ENCODE measurements around the gene DRGX. TPM values are rescaled to one million over a fixed set of nuclear protein-coding genes. Genes with fewer than 3 reads are reported as not detected.

DRGX gene
- total RNA-seq, 2 donors from 2014 or later = not detected

DNA sequence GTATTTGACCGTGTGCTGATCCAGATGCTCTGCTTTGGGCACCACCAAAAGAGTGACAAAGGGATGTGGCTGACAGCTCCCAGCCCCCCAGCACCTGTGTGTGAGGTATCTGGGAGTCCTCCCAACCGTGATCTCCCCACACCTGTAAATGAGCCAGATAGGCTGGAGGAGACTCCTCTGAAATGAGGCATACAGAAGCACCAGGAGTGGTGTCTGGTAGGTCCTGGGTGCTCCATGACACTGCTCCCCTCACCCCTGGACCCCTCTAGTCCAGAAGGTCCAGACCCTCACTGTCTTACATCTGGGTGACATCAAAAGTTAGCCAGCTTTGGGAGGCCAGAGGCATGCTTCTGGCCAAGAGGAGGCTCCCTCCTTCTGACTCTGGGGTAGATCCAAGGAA, 20.0 kb upstream of the DRGX start:
- Mint-ChIP-seq H3K4me3 (no peak overlapping the region), H3K27ac (no peak overlapping the region), H3K27me3 (peaks cover 17% of the 10 kb centered on the region), H3K36me3 (ENCODE audit: low read depth) (no peaks in the 10 kb centered on the region), H3K4me1 (no peaks in the 10 kb centered on the region), H3K9me3 (no peaks in the 10 kb centered on the region)
- ATAC-seq (replicated peaks) = no peak

DNA sequence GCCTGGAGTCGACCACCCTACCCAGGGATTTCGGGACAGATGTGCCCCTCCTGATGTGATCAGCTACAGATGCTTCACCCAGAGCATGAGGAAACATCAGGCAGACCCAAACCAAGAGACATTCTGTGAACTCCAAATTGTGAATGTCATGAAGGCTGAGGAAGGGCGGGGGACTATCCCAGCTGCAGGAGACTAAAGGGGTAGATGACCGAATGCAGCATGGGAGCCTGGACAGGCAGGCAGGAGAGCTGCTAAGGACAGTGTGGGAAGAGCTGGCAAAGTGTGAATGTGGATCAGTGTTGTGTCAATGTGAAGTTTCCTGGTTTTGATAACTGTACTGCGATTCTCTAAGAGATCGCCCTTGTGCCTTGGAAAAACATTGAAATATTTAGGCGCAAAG, 19.2 kb upstream of the DRGX start:
- ATAC-seq (replicated peaks) = no peak
- H3K27me3 Mint-ChIP-seq = peaks cover 17% of the 10 kb centered on the region
- no peak overlapping the region for H3K4me3 Mint-ChIP-seq
- no peaks in the 10 kb centered on the region for H3K4me1 Mint-ChIP-seq
- no peaks in the 10 kb centered on the region for H3K36me3 Mint-ChIP-seq (ENCODE audit: low read depth)
- no peak overlapping the region for H3K27ac Mint-ChIP-seq
- H3K9me3 Mint-ChIP-seq = no peaks in the 10 kb centered on the region

DNA sequence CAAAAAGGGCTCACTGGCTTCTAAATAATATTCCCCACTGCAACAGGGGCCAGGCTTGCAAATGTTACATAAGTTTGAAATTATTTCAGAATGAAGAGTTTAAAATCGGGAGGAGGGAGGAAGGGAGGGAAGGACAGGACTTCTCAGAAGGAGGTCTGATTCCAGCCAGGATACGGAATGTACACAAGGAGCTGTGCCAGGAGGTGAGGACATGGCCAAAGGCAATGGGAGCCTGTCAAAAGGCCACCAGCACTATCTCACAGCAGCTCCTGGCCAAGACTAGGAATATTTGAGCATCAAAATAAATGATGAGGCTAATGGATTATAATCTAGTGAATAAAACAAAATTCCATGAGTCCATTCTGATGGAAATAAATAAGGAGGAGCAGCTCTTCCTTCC, 18.6 kb upstream of the DRGX start:
- H3K27ac Mint-ChIP-seq = no peak overlapping the region
- ATAC-seq (replicated peaks) = no peak
- H3K9me3 Mint-ChIP-seq = no peaks in the 10 kb centered on the region
- H3K36me3 Mint-ChIP-seq (ENCODE audit: low read depth) = no peaks in the 10 kb centered on the region
- peaks cover 20% of the 10 kb centered on the region for H3K27me3 Mint-ChIP-seq
- no peaks in the 10 kb centered on the region for H3K4me1 Mint-ChIP-seq
- H3K4me3 Mint-ChIP-seq = no peak overlapping the region

DNA sequence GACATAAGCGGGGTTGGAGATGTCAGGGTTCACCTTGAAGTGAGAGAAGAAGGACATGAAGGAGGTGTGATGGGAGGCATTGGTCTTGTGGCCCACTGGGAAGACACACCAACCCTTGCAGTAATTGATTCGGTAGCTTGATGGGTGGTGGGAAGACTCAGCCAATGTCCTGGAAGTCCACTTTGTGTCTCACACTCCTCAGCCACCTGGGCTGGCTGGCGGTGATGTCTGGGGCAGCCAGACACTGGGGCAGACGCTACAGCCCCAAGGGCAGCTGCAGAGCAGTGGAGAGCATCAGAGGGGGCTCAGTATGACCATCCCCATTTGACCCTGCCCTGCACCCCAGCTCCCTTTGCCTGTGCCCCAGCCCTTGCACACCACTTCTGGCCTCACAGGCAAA, 16.7 kb upstream of the DRGX start:
- Mint-ChIP-seq H3K27ac (no peak overlapping the region), H3K4me1 (peaks cover 3% of the 10 kb centered on the region), H3K27me3 (peaks cover 30% of the 10 kb centered on the region), H3K9me3 (no peaks in the 10 kb centered on the region), H3K36me3 (ENCODE audit: low read depth) (no peaks in the 10 kb centered on the region), H3K4me3 (no peak overlapping the region)
- ATAC-seq (replicated peaks) = no peak

DNA sequence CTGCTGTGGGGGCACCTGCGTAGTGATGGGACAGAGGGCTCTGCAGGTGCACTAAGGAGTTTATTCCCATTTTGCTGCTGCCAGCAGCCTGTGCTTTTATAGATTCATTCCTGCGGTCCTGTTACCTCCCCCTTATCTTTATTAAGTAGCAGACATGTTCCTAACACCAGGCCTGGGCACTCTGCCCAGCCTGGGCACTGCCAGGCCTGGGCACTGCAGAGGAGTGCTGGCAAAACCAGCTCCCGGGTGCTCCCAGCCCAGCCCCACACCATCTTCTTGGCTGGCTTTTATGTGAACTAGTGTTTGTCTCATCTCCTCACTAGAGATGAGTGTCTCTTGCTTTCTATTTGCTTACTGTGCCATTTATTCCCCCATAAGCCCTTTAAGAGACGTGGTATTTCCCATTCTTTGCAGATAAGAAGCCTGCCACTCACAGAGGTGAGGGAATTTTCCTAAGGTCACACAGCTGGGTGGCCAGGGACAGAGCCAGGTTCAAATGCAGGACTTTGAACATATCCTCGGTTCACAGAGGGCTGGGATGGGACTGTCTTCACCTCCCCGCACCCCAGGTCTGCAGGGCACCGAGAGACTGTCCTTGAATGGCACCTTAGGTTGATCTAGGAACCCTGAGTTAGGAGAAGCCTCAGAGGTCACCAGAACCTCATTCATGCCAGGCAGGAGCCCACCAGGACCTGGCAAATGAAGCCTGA, 14.6 kb upstream of the DRGX start:
- peaks cover 39% of the 10 kb centered on the region for H3K27me3 Mint-ChIP-seq
- H3K27ac Mint-ChIP-seq = no peak overlapping the region
- H3K4me1 Mint-ChIP-seq = peaks cover 4% of the 10 kb centered on the region
- no peak for ATAC-seq (replicated peaks)
- no peak overlapping the region for H3K4me3 Mint-ChIP-seq
- no peaks in the 10 kb centered on the region for H3K9me3 Mint-ChIP-seq
- H3K36me3 Mint-ChIP-seq (ENCODE audit: low read depth) = no peaks in the 10 kb centered on the region

DNA sequence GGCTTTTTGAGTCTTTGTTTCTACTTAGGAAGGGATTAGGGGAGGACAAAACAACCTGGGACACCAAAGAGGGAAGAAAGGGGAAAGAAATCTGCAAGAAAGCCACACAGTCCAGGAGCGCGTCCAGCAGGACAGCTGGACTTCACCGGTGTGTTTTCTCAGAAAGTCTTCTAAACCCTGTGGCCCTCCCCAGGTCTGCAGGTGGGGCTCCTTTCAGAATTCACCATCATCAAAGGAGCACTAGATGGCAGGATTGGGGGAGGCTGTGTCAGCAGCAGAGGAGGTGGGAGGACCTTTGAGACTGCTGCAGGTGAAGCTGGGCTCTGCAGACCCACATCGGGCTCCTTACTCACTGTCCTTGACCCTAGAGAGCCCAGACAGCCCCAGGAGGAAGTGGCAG, 13.9 kb upstream of the DRGX start:
- Mint-ChIP-seq H3K4me1 (peaks cover 4% of the 10 kb centered on the region), H3K27ac (no peak overlapping the region), H3K9me3 (no peaks in the 10 kb centered on the region), H3K27me3 (peaks cover 34% of the 10 kb centered on the region), H3K4me3 (no peak overlapping the region), H3K36me3 (ENCODE audit: low read depth) (no peaks in the 10 kb centered on the region)
- no peak for ATAC-seq (replicated peaks)

DNA sequence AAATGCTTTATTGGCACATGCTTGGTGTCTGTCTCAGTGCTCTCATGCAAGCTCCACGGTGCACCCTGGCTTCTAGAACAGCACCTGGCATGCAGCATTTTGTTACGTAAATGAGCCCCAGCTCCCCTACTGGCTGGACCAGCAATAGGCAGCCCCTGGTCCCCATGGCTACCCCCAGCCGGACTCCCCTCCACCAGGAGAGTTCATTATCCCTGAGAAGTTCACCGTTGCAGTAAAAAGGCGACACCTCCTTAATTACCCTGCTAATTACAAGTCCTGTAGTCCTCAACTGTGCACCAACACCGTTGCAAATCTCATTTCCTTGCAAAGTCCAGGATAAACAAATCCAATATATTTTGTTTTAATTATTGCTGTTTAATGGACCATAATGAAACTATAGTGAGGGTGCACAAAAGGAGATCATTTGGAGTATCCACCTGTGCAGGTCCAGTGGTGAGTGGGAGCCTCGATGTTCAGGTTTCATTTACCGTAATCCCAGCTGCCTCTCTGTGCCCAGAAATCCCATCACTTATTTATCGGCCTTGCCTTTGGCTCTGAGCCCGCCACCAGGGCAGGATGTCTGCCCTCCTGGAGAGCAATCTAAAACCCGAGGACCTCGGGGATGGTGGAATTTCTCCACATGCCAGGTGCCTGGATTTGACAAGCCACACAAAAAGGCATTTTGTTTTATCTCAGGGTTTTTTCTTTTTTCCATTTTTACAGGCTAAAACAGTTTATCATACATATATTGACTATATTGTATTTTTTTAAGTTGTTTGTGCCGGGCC, 12.8 kb upstream of the DRGX start:
- no peaks in the 10 kb centered on the region for H3K9me3 Mint-ChIP-seq
- no peaks in the 10 kb centered on the region for H3K36me3 Mint-ChIP-seq (ENCODE audit: low read depth)
- peaks cover 36% of the 10 kb centered on the region for H3K27me3 Mint-ChIP-seq
- H3K4me1 Mint-ChIP-seq = peaks cover 4% of the 10 kb centered on the region
- H3K27ac Mint-ChIP-seq = no peak overlapping the region
- H3K4me3 Mint-ChIP-seq = no peak overlapping the region
- ATAC-seq (replicated peaks) = no peak

DNA sequence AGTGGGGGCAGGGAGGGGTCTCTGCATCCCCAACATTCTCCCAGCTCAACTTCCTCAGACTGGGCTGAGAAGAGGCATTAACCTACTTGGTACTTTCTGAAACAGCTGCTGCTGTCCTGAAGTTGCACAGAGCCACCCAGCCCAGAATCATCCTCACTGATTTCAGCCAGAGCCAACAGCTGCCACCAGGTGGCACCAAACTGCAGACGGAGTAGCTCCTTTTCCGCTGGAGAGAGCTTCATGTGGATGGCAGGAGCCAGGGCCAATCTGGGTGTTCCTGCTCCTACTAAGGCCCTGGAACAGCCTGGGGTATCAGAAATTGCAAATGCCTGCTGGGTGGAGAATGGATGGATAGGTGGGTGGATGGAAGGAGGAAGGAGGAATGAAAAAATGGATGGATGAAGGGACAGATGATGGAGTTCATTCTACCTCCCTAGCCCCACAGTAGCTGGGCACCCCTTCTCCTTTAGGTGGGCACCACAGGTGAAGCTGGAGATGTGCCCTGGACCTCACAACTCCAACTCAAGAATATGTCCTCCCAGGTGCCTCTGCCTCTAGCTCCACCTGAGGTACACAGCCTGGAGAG, 11.8 kb upstream of the DRGX start:
- Mint-ChIP-seq H3K4me3 (no peak overlapping the region), H3K9me3 (no peaks in the 10 kb centered on the region), H3K27me3 (peaks cover 43% of the 10 kb centered on the region), H3K27ac (no peak overlapping the region), H3K36me3 (ENCODE audit: low read depth) (no peaks in the 10 kb centered on the region), H3K4me1 (peaks cover 4% of the 10 kb centered on the region)
- peak; percentile 74 for ATAC-seq (replicated peaks)

DNA sequence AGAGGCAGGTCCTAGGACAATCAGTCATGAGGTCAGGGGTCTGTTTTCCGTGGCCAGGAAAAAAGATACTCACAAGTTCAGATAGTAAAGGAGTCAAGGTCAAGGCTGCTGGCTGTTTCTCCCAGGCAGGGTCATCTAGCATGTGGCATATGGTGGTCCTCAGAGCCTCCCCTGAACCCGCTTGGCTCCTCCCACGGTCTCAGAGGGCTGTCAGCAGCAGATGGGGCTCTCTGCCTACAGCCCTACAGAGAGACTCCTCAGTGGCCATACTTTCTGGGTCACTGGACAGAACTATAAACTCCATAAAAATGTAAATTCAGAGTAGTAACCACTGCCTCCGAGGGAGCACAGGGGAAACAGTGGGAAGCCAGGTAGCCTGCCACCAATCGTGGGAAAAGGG, 11.3 kb upstream of the DRGX start:
- no peaks in the 10 kb centered on the region for H3K36me3 Mint-ChIP-seq (ENCODE audit: low read depth)
- peaks cover 46% of the 10 kb centered on the region for H3K27me3 Mint-ChIP-seq
- H3K4me1 Mint-ChIP-seq = peaks cover 4% of the 10 kb centered on the region
- H3K27ac Mint-ChIP-seq = no peak overlapping the region
- H3K4me3 Mint-ChIP-seq = no peak overlapping the region
- H3K9me3 Mint-ChIP-seq = no peaks in the 10 kb centered on the region
- no peak for ATAC-seq (replicated peaks)

DNA sequence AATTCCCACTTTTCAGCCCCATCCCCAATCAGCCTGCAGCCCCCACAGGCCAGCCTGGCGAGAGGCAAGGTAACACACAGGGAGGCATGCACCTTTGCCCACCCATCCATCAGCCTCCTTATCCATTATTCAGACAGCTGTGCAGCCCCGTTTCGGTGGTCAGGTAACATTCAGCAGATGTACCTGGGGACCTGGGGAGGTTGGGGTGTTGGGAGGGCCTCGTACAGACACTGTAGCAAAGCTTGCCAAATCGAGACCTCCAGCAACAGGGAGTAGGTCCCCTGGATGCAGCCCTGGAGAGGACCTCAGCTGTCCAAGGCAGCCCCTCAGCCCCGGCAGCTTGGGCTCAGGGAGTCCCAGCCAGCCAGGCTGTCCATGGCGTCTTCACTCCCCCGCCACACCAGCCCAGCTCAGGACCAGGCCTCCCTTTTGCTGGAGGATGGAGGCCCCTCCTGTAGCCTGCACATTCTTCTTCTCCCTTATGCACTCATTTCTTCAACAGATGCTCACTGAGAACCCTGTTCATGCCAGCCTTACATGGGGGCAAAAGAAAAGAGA, 8.5 kb upstream of the DRGX start:
- ATAC-seq (replicated peaks) = no peak
- peaks cover 56% of the 10 kb centered on the region for H3K27me3 Mint-ChIP-seq
- no peak overlapping the region for H3K27ac Mint-ChIP-seq
- H3K36me3 Mint-ChIP-seq (ENCODE audit: low read depth) = no peaks in the 10 kb centered on the region
- no peak overlapping the region for H3K4me3 Mint-ChIP-seq
- H3K9me3 Mint-ChIP-seq = no peaks in the 10 kb centered on the region
- peaks cover 4% of the 10 kb centered on the region for H3K4me1 Mint-ChIP-seq

DNA sequence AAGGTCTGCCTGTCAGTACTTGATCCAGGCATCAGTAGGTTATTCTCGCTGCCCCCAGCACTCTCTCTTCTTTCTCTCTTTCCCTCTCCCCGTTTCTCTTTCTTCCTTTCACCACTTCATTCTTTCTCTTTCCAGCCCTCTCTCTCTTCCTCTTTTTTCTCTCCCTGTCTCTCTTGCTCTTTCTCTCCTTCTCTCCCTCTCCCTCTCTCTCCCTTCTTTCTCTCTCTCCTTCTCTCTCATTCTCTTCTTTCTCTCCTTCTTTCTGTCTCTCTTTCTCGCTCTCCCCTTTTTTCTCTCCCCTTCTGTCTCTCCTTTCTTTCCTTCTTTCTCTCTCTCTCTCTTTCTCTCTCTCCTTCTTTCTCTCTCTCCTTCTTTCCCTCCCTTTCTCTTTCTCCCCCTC, 7.5 kb upstream of the DRGX start:
- Mint-ChIP-seq H3K9me3 (no peaks in the 10 kb centered on the region), H3K36me3 (ENCODE audit: low read depth) (no peaks in the 10 kb centered on the region), H3K27me3 (peaks cover 59% of the 10 kb centered on the region), H3K4me3 (no peak overlapping the region), H3K27ac (no peak overlapping the region), H3K4me1 (peaks cover 4% of the 10 kb centered on the region)
- ATAC-seq (replicated peaks) = no peak

DNA sequence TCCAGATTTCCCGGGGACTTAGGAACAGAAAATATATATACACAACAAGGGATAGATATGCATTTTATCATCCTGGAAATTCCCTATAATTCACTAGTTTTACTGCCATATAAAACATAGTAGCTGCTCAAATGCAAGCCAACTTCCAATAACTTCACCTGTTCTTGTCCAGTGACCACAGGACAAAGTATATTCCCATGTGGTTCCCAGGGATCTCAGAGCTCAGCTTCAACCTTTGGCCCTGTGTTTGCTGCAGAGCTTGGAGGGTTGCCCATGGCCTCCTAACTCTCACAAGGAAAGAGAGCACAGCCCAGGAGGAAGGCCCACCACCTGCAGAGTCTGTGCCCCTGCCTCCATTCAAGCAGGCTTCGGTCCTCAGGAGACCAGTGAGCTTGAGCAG, 4.5 kb upstream of the DRGX start:
- H3K4me1 Mint-ChIP-seq = no peaks in the 10 kb centered on the region
- peaks cover 61% of the 10 kb centered on the region for H3K27me3 Mint-ChIP-seq
- H3K36me3 Mint-ChIP-seq (ENCODE audit: low read depth) = no peaks in the 10 kb centered on the region
- H3K9me3 Mint-ChIP-seq = no peaks in the 10 kb centered on the region
- no peak for ATAC-seq (replicated peaks)
- H3K27ac Mint-ChIP-seq = no peak overlapping the region
- no peak overlapping the region for H3K4me3 Mint-ChIP-seq

DNA sequence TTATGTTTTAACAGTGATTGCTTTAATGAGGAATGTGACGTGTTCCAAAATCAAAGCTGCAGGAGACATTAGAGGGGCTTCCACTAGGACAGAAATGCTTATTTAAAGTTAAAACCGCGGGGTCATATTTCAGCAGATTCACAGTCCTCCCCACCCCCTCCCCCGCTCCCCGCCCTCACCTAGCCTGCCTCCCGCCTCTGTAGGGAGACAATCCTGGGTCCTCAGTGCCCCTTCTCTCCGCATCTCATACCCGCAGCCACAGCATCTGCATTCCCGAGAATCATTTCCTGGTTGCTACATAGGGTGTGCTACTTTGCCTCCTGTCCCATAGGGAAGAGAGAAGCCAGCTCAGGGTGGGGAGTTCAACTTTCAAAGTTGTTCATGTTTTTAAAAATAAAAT, 3.1 kb upstream of the DRGX start:
- Mint-ChIP-seq H3K27ac (no peak overlapping the region), H3K27me3 (peaks cover 64% of the 10 kb centered on the region), H3K4me3 (peak overlapping the region; percentile 26), H3K4me1 (no peaks in the 10 kb centered on the region), H3K9me3 (no peaks in the 10 kb centered on the region), H3K36me3 (ENCODE audit: low read depth) (no peaks in the 10 kb centered on the region)
- ATAC-seq (replicated peaks) = no peak

DNA sequence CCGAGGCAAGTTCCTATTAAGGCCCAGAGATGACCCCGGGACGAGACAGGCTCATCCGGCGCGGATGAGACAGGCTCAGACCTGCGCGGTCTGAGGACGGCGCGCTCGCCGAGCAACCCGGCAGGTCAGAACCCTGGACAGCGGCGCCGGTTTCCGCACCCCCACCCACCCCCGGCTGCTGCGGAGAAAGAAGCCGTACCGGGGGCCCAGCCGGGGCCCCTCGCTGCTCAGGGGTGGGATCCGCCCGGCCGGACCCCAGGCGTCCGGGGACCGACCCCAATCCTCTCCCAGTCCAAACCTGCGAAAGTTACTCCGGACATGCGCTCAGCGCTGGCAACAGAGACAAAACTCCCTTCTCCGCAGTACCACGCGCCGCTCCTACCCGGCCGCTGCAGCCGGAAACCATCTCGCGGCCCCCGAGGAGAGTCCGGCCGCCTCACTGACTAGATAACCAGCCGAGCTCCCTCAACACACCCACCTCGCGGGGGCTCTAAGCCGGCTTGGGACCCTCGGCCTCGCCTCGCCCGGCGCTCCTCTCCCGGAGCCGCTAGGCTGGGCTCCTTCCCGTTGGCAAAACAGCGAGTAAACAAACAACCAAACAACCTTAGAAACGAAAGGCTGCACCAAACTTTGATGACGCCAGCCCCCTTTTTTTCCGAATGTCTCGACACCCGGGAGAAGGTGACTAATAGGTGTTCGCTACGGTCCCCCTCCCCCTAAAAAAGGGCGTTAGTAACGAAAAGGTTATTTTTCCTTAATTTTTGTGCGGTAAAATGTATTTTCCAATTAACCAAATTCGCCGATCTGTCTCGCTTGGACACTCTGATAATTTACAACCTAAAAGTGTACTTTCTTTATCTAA, 2.3 kb upstream of the DRGX start:
- Mint-ChIP-seq H3K4me1 (no peaks in the 10 kb centered on the region), H3K4me3 (peak overlapping the region; percentile 26), H3K27me3 (peaks cover 64% of the 10 kb centered on the region), H3K9me3 (no peaks in the 10 kb centered on the region), H3K27ac (no peak overlapping the region), H3K36me3 (ENCODE audit: low read depth) (no peaks in the 10 kb centered on the region)
- ATAC-seq (replicated peaks) = peak; percentile 82
